GM23248 (cell line): ENCODE measurements around the gene SNX20.

ENCODE experiments used
- EZH2 ChIP-seq: fragments of 200-600 bp; sonication (generic); IDR thresholded peaks from 2 replicates; pipeline ENCODE4 v1.6.1; 2018; ENCODE audit warnings: antibody characterized with exemption, mild to moderate bottlenecking; ENCODE audit not compliant: insufficient read depth, poor library complexity, severe bottlenecking
- EZH2phosphoT487 ChIP-seq: fragments of 200-600 bp; sonication (generic); IDR thresholded peaks from 2 replicates; pipeline ENCODE4 v1.6.1; 2018; ENCODE audit warnings: antibody characterized with exemption, moderate library complexity, mild to moderate bottlenecking, low read depth; ENCODE audit not compliant: insufficient read depth

DNA sequence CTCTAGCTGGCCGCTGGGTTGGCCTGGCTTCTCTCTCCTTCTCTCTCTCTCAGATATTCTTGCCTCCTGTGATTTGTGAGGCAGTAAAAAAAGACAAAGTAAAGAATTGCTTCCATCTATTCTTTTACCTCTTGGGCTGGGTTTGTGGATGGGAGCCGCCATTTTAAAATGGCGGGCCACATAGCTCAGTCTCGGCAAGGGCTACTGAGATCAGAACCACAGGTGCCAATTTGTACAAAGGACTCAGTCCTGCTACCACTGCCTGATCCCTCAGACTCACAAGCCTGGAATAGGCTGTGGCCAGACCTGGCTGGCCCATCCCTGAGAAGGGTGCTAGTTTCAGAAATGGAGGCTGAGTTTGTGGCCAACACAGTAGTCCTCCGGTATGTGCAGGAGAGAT, 36.4 kb upstream of the SNX20 start:
- no peak for TF ChIP-seq EZH2
- no peak for TF ChIP-seq EZH2phosphoT487
